Medulla oblongata (tissue), 1 donor: ENCODE measurements around the gene GAS7.
"Not testable (repeated sequence)": the region's sequence is repeated elsewhere in the genome, so short reads cannot be mapped to it uniquely, and the experiment has no call there.

Source experiments
- DNase-seq: peaks from one replicate; pipeline ENCODE4 v3.0.0-alpha.2; 2015; ENCODE audit errors: extremely low spot score

The GAS7 gene

DNA sequence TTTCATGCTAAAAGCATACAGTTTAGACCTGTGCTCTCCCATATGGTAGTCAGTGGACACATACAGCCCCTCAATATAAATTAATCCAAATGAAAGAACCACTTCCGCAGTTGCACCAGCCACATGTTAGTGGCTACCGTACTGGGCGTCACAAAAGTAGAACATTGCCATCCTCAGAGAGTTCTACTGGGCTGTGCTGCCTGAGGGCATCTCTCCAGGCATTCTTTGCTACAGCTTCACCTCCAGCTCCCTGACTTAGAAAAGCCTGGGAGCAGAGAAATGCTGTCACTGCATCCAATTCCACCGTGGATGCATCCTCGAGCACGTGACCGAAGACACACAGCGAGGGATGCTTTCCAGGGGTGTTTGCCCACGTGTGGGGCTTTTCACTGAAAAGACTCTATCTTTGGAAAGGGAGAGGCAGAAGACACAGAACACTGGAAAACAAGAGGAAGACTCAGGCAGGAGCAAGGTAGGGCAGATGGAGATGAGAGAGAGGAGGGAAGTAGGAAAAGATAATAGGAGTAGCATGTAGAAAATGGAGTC, 86.4 kb downstream of the GAS7 start:
- no peak for DNase-seq

DNA sequence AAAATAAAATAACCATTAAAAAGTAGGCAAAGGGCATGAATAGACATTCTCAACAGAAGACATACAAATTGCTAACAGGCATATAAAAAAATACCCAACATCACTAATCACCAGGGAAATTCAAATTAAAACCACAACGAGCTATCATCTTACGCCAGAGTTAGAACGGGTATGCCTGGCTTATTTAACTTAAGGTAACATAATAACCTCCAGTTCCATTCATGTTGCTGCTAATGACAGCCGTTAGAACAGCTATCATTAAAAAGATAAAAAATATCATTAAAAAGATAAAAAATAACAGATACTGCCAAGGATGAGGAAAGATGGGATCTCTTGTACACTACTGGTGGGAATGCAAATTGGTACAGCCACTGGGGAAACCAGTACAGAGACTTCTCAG, 89.3 kb downstream of the GAS7 start:
- DNase-seq, result no peak

DNA sequence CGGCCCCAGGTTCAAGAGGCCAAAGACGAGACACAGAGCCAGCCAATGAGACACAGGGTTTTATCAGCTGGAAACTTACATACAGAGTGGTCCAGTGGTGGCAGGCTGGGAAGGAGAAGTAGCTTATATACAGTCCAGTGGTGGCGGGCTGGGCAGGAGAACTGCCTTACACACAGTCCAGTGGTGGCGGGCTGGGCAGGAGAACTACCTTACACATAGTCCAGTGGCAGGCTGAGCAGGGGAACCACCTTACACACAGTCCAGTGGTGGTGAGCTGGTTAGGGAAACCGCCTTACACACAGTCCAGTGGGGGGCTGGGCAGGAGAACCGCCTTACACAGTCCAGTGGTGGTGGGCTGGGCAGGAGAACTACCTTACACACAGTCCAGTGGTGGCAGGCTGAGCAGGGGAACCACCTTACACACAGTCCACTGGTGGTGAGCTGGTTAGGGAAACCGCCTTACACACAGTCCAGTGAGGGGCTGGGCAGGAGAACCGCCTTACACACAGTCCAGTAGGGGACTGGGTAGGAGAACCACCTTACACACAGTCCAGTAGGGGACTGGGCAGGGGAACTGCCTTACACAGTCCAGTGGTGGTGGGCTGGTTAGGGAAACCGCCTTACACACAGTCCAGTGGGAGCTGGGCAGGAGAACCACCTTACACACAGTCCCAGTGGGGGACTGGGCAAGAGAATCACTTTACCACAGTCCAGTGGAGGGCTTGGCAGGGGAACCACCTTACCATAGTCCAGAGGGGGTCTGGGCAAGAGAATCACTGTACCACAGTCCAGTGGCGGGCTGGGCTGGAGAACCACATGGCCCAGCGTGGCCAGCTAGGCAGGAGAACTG, 90.9 kb downstream of the GAS7 start:
- DNase-seq, result no peak

DNA sequence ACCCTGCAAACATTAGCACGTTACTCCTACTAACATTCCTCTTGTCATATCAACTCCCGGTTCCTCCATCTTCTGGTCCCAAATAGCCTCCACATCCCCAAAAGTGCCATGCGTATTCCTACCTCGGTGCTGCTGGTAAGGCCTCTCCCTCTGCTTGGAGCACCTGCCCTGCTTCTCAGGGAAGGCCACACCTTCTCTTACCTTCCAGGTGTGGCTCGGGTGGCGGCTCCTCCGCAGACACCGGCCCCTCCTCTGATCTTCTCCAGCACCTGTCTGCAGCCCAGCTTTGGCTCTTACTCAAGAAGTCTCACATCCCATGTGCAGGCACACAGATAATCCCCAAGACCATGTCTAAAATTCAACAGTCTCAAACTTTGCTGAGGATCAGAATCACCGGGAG, 92.3 kb downstream of the GAS7 start:
- no peak for DNase-seq

DNA sequence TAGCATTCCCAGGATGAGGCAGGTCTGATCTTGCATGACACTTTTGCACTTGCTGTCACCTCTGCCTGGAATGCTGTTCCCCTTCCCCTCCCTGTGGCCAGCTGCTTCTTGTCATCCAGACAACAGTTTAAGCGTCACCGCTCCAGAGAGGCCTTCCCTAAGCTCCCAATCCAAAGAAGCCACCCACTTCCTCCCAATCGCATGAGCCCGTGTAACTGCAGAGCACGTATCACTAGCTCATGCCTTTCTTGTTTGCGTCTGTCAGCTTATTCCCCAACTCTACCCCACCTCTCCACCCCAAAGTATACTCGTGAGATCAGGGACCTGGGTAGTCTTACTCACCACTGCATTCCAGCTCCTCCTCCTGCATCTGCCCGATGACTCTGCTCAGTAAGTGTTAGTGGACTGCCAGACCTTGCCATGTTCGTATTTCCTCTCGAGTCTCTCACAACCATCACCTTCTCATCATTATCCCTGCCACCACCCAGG, 92.8 kb downstream of the GAS7 start:
- DNase-seq, result no peak

DNA sequence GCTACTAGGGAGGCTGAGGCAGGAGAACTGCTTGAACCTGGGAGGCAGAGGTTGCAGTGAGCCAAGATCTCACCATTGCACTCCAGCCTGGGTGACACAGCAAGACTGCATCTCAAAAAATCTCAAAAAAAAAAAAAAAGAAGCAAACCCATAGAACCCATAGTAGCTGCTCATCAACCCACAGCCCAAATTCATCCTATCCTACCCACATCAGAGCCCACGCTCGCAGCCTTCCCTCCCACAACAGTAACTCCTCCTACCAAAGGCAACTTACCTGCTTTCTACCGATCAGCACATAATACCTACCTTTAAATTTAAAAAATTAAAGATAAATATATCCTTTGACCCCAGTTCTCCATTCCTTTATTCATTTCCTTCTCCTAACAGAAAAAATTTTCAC, 94.7 kb downstream of the GAS7 start:
- no peak for DNase-seq

DNA sequence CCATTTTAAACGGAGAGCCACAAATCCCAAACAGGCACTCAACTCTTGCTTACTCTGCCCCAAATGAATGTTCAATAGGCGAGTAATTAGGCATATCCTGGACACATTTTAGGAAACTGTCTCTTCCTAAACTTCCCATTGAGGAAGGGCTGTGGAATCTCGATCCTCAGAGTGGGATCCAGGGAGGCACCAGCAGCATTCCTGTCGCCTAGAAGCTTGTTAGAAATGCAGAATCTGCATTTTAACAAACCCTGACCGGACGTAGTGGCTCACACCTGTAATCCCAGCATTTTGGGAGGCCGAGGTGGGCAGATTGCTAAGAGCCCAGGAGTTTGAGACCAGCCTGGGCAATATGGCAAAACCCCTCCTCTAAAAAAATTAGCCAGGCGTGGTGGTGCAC, 95.6 kb downstream of the GAS7 start:
- DNase-seq, result no peak

DNA sequence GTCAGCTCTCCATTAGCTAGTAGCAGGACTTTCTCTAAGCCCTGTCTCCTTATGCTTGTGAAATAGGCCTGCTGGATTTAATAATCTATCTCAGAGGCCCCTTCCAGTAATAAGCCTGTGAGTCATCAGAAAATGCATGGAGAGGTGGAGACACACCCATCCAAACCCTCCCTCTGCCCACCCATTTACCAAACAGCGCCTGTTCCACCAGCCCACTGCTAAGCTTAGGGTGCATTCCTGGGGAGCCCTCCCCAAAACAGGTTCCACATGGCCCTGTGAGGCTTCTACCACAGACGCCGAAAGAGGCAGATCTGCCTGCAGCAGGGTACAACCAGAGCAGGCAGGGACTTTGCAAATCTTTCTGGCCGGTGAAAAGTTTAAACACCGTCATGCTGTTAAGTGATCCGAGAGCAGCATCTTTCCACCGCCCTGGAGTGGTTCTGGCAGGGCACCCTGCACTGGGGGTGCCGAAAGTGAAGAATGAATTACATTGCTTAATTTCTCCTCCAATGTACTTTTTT, 99.3 kb downstream of the GAS7 start:
- no peak for DNase-seq

DNA sequence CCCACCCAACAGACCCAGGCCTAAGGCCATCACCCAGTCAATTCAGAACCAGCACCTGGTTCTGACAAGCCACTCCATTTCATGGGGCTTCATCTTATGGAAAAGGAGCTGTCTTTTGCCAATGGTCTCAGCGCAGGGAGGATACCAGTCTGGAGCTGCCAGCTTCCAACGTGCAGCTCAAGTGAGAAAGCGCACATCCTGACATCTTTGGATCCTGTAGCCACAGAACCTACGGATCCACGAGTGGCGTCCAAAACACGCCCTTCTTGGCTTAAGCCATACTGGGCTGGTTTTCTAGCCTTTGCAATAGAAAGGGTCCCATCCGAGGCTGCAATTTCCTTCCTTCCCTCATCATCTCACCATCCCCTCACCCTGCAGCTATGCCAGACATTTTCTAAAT, 101.8 kb downstream of the GAS7 start:
- DNase-seq, result no peak

DNA sequence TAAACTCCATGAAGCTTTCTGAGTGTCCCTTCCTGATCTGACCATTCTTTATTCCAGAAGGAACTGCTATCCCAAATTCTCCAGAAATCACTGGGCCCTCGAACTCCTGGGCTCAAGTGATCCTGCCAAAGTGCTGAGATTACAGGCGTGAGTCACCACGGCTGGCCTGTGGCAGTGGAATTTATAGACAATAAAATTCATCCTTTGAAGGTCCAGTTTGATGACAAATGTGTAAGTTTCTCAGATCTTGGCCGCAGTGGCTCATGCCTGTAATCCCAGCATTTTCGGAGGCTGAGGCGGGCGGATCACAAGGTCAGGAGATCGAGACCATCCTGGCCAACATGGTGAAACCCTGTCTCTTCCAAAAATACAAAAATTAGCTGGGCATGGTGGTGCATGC, 103.1 kb downstream of the GAS7 start:
- not testable (repeated sequence) for DNase-seq

DNA sequence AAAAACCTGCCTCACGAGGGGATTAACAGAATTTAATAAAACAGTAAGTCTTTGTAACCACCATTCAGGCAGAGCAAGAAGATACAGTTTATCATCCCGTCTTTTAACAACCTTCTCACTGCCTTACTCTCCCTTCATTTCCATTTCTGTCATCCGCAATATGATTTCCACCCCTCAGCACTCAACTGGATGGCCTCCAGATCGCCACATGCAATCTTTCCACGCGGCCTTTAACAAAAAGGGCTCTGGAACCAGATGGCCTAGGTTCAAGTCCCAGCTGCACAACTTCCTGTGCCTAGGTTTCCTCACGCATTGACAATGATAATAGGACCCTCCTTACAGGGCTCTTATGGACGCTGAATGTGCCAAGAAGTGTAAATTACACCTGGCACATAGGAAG, 103.6 kb downstream of the GAS7 start:
- no peak for DNase-seq

DNA sequence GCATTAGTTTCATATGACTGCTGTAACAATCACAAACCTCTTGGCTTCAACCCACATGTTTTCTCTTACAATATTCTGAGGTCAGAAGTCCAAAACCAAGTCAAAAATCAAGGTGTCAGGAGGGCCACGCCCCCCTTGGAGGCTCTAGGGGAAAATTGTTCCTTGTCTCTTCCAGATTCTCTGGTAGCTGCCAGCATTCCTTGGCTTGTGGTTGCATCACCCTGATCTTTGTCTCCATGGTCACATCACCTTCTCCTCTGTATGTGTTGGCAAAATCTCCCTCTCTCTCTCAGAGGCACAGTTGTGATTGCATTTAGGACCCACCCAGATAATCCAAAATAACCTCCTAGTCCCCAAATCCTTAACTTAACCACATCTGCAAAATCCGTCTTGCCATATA, 105.8 kb downstream of the GAS7 start:
- no peak for DNase-seq

DNA sequence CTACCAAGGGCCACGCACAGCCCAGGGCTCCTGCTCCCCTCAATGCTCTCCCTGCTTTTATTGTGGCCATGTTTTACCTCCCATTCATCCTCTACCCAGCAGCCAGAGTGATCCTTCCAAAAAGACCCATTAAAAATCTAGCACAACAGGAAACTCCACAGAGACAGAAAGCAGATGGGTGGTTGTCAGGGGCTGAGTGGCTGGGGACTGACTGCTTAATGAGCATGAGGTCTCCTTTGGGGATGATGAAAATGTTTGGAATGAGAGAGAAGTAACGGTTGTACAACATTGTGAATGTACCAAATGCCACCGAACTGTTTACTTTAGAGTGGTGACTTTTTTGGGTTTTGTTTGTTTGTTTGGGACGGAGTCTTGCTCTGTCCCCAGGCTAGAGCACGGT, 107.4 kb downstream of the GAS7 start:
- DNase-seq, result no peak

DNA sequence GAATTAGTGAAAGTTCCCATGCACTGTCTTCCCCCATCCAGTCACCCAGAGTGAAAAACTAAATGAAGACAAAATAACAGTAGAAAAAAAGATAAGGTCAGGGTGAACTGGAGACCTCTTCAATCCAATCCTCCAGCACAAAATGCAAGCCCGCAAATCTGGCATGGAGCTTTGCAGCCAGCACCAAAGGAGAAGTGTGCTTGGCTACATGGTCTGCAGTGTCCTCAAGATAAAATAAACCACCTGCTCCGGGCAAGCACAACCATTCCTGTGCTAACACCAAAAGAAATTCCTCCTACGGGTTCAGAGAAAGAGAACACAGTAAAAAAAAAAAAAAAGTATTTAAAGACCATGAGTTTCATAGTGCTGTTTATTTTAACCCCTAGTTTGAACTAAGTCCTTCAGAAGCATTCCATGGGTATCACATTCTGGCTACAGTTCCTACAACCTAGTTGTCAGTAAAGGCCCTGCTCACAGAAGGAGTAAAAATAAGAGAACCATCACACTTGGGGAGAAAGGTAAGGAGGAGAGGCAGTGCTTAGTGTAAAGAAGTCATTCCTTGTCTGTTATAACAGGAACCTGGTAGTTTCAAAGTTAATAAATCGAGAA, 109.1 kb downstream of the GAS7 start:
- DNase-seq, result no peak

DNA sequence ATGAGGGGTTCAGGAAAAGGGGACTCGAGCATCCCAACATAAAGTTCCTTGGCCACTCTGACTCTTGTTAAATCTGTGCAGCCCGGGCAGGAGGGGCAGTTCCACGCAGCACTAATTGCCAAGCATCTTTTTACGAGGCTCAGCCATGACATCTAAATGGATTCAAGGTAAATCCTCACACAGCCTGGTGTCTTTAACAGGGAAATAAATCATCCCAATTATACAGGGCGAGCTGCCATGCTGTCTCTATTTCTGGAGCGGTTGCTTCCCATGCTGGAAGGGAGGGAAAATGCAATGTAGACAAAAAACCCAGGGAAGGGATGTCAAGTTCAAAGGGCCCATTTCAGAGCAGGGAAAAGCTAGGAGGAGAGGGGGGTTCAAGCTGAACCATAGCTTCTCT, 110.0 kb downstream of the GAS7 start:
- no peak for DNase-seq

DNA sequence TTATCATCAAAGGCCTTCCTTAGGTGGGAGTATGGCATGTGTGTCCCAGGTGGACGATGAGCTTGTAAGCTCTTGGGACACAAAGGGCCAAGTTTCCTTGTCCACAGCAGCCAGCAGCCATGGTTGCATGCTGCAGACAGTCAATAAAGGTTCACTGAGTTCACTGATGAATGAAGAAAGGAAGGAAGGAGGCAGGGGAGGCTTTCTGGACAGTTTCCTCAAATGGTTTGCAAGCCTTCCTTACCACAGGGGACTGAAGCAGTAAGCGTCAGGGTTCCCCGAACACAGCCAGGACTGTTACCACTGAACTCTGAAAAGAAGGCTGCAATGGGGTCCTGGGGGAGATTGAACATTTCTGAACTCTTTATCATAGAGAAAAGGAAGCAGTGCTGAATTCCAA, 111.1 kb downstream of the GAS7 start:
- DNase-seq, result no peak

DNA sequence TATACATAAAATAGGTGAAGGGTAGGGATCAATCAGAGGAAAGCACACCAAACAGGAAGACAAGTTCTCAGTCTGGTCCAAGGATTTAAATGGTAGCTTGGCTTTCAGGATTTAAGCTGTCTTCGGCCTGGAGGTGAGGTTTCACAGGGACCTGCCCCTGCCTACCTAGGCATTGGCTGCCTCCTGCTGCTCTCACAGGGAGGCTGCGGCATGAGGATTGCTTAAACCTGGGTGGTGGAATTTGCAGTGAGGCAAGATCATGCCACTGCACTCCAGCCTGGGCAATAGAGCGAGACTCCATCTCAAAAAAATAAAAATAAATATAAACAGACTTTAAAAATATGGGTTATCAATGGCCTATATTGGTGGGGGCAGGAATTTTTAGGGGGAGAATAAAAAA, 114.5 kb downstream of the GAS7 start:
- DNase-seq, result no peak

DNA sequence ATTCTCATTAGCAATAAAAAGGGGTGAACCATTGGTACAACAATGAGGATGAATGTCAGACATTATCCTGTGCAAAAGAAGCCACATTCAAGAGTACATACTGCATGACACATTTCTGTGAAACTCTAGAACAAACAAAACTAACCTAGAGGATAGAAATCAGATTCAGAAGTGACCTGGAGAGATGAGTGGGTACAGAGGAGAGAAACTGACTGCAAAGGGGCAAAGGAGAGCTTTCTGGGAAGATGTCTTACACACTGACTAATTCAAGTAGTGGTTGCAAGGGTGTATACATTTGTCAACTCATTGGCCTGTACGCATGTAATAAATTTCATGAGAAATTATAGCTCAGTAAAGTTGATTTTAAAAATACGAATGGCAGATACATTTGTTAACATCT, 115.6 kb downstream of the GAS7 start:
- no peak for DNase-seq

DNA sequence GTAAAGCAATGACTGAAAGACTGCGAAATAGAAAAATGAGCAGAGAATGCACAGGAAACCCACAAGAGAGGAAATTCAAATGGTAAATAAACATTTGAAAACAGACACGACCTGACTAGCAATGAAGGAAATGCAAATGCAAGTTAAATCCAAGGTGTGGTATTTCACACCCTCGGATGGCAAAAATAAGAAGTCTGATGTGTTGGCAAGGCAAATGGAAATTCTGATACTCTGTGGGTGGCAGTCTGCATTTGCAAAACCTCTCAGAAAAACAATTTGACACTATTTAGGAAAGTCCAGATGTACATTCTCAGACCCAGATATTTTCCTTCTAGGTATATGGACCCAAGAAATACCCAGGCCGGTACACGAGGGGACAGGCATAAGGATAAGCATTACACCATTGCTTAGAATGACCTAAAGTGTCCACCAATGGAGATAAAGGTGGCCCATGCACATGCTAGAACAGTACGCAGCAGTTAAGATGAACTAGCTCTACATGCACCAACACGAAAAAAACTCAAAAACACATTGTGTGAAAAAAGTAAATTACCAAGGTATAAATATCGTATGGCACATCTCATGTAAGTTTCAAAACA, 116.7 kb downstream of the GAS7 start:
- DNase-seq, result no peak

DNA sequence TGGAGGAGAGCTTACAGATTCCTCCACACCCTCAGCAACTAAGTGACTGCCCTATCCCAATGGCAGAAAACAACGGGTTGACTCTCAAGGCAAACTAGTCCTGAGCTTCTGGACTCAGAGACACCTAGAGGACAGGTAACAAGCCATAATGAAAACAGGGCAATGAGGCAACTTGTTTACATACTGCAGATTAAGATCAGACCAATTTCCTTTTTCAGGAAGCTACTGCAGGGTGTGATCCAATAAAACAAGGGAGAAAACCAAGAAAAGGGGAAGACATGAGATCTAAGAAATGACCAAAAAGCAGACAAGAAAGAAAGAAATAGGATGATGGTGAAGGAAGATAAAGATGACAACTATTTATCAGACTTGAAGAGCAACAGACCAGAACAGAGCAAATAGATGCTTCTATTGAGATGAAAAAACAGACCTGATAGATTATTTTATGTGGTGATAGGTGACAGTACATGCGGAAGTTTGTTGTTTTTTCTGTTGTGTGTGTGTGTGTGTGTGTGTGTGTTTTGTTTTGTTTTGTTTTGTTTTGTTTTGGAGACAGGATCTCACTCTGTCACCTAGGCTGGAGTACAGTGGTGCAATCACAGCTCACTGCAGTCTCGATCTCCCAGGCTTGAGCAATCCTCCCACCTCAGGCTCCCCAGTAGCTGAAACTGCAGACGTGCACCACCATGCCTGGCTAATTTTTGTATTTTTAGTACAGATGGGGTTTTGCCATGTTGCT, 120.7 kb downstream of the GAS7 start:
- no peak for DNase-seq

DNA sequence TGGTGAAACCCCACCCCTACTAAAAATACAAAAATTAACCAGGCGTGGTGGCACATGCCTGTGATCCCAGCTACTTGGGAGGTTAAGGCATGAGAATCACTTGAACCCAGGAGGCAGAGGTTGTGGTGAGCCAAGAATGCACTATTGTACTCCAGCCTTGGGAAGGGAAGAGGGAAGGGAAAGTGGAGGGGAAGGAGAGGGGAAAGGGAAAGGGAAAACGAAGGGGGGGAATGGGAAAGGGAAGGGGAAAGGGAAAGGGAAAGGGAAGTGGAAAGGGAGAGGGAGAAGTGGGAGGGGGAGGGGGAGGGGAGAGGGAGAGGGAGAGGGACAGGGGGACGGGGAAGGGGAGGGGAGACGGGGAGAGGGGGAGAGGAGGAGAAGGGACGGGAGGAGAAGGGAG, 122.5 kb downstream of the GAS7 start:
- no peak for DNase-seq

DNA sequence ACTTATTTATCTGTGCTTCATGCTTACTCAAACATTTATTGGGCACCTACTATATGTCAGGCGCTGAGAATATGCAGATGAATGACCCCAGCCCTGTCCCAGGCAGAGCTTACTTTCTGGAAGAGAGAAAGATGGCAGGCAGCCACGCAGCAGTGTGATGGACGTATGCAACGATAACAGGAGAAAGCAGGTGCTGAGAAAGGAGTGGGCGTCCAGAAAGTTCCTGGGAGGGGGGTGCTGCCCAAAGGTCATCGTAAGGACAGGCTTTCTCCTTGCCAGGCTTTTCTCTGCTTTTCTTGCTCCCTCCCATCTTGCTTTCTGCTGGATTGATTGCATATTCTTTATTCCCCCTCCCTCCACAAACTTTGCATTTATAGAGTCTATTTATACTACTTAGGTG, 124.5 kb downstream of the GAS7 start:
- DNase-seq, result no peak
